ENCODE measurements around the gene ABCC5. TPM values are rescaled to one million over a fixed set of nuclear protein-coding genes. Genes with fewer than 3 reads are reported as not detected.
"Not testable (repeated sequence)": the region's sequence is repeated elsewhere in the genome, so short reads cannot be mapped to it uniquely, and the experiment has no call there.

ABCC5 gene
- total RNA-seq, 1 donor from 2014 or later: 18.7 TPM

- no peak for TF ChIP-seq CTCF (IDR thresholded peaks at IDR 0.05; ENCODE audit: insufficient read depth, low read length, severe bottlenecking)
- H3K36me3 ChIP-seq (ENCODE audit: control insufficient read depth, insufficient read depth, low read length): peaks cover 1% of the 10 kb centered on the region
- FAIRE-seq (no peak), DNase-seq (ENCODE audit: low read depth) (no peak)
- H3K27me3 ChIP-seq (ENCODE audit: control insufficient read depth, insufficient read depth, low read length): no peaks in the 10 kb centered on the region
- no peak overlapping the region for H3K4me3 ChIP-seq (ENCODE audit: low read depth, low read length)
Measured at GRCh38 chr3:183878071-183878470, 139.6 kb downstream of the ABCC5 start.

GRCh38 chr3:183877227-183877626 lies 140.5 kb downstream of the ABCC5 start:
- DNase-seq (ENCODE audit: low read depth); H3K4me3 ChIP-seq (ENCODE audit: low read depth, low read length); H3K27me3 ChIP-seq (ENCODE audit: control insufficient read depth, insufficient read depth, low read length); H3K36me3 ChIP-seq (ENCODE audit: control insufficient read depth, insufficient read depth, low read length); FAIRE-seq: not testable (repeated sequence)

GRCh38 chr3:183875411-183875810 lies 142.3 kb downstream of the ABCC5 start:
- FAIRE-seq: no peak
- H3K27me3 ChIP-seq (ENCODE audit: control insufficient read depth, insufficient read depth, low read length): no peaks in the 10 kb centered on the region
- DNase-seq (ENCODE audit: low read depth): no peak
- H3K36me3 ChIP-seq (ENCODE audit: control insufficient read depth, insufficient read depth, low read length): peaks cover 1% of the 10 kb centered on the region
- no peak for TF ChIP-seq CTCF (IDR thresholded peaks at IDR 0.05; ENCODE audit: insufficient read depth, low read length, severe bottlenecking)
- H3K4me3 ChIP-seq (ENCODE audit: low read depth, low read length): no peak overlapping the region

GRCh38 chr3:183873914-183874313 lies 143.8 kb downstream of the ABCC5 start:
- Histone ChIP-seq H3K4me3 (ENCODE audit: low read depth, low read length) (no peak overlapping the region), H3K27me3 (ENCODE audit: control insufficient read depth, insufficient read depth, low read length) (no peaks in the 10 kb centered on the region), H3K36me3 (ENCODE audit: control insufficient read depth, insufficient read depth, low read length) (no peaks in the 10 kb centered on the region)
- DNase-seq (ENCODE audit: low read depth) (no peak), FAIRE-seq (no peak)
- TF ChIP-seq CTCF (IDR thresholded peaks at IDR 0.05; ENCODE audit: insufficient read depth, low read length, severe bottlenecking): no peak

GRCh38 chr3:183871541-183871940 lies 146.1 kb downstream of the ABCC5 start:
- no peak overlapping the region for H3K4me3 ChIP-seq (ENCODE audit: low read depth, low read length)
- DNase-seq (ENCODE audit: low read depth): peak; percentile 69
- FAIRE-seq: no peak
- TF ChIP-seq CTCF (IDR thresholded peaks at IDR 0.05; ENCODE audit: insufficient read depth, low read length, severe bottlenecking): no peak
- H3K36me3 ChIP-seq (ENCODE audit: control insufficient read depth, insufficient read depth, low read length): peaks cover 5% of the 10 kb centered on the region
- H3K27me3 ChIP-seq (ENCODE audit: control insufficient read depth, insufficient read depth, low read length): no peaks in the 10 kb centered on the region

GRCh38 chr3:183870563-183870962 lies 147.1 kb downstream of the ABCC5 start:
- peaks cover 5% of the 10 kb centered on the region for H3K36me3 ChIP-seq (ENCODE audit: control insufficient read depth, insufficient read depth, low read length)
- no peak overlapping the region for H3K4me3 ChIP-seq (ENCODE audit: low read depth, low read length)
- no peak for FAIRE-seq
- TF ChIP-seq CTCF (IDR thresholded peaks at IDR 0.05; ENCODE audit: insufficient read depth, low read length, severe bottlenecking): no peak
- no peak for DNase-seq (ENCODE audit: low read depth)
- no peaks in the 10 kb centered on the region for H3K27me3 ChIP-seq (ENCODE audit: control insufficient read depth, insufficient read depth, low read length)

Other genes with a start within 250 kb of the ABCC5 start
- 0.79 and 0.90 TPM in 2 replicates for gene MAP6D1, start 192.3 kb downstream of the ABCC5 start, total RNA-seq
- 68.0 and 75.6 TPM in 2 replicates for gene PARL, start 133.0 kb downstream of the ABCC5 start, total RNA-seq
- gene HTR3D, start 13.9 kb upstream of the ABCC5 start, total RNA-seq: not detected in 2 replicates
- gene HTR3C, start 35.2 kb upstream of the ABCC5 start, total RNA-seq: not detected in 2 replicates
- gene HTR3E, start 79.2 kb upstream of the ABCC5 start, total RNA-seq: not detected in 2 replicates
- 42.1 and 46.1 TPM in 2 replicates for gene EIF2B5, start 117.5 kb upstream of the ABCC5 start, total RNA-seq
- 22.6 and 30.2 TPM in 2 replicates for gene DVL3, start 137.5 kb upstream of the ABCC5 start, total RNA-seq
- 262 and 275 TPM in 2 replicates for gene AP2M1, start 157.0 kb upstream of the ABCC5 start, total RNA-seq
- gene ABCF3, start 168.3 kb upstream of the ABCC5 start, total RNA-seq: 40.0 and 54.2 TPM in 2 replicates
- not detected in 2 replicates for gene VWA5B2, start 211.7 kb upstream of the ABCC5 start, total RNA-seq
- 21.6 and 36.9 TPM in 2 replicates for gene ALG3, start 231.1 kb upstream of the ABCC5 start, total RNA-seq
- gene EEF1AKMT4, start 231.8 kb upstream of the ABCC5 start, total RNA-seq: 10.1 and 14.0 TPM in 2 replicates
- not detected in 2 replicates for gene CAMK2N2, start 243.7 kb upstream of the ABCC5 start, total RNA-seq

Measured in bronchial epithelial cell (primary cell).